Measurements from ENCODE around the gene NLRP8. TPM values are rescaled to one million over a fixed set of nuclear protein-coding genes. Genes with fewer than 3 reads are reported as not detected.

Gene NLRP8
- total RNA-seq = not detected in 2 replicates

DNA sequence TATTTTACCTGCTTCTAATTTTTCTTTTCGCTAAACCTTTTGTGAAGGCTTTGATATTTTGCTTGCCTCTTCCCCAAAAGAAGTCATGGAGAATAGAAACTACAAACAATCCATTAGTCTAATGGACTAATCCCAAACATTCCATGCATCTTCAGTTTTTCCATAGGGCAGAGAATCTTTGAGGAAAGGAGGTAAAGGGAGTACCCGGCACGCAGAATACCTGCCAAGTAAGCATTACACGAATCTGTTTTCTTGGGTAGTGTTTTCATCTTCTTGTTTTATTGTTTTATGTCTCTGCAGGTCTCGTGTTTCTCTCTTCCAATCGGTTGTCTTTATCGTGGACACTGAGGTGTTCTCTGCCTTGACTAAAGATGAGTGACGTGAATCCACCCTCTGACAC, at the start of gene NLRP8:
TSS of gene NLRP8 (plus strand) at position 301 of the 400 bp plus-strand sequence.

DNA sequence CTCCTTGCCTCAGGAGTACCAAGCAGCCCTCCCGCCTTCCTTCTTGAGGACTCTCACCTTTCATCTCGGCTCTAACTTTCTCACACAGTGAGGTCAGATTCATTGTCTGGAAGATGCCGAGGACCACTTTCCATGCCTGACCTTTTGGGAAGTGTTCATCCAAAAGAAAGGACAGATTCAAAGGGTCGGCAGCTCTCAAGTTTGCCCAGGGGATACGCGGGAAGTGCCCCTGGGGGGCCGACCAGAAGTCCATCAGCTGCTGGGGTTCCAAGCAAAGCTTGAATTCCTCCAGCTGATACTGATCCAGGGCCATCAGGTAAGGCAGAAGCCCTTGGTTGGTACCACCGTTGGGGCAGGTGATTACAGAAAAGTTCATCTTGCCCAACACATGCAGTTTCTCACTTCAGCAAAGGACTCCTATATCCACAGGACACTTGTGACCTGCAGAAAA, 15.7 kb upstream of the NLRP8 start, which contains the start of gene NLRP13:
TSS of gene NLRP13 (minus strand) at position 401 of the 451 bp plus-strand sequence. CDS start at position 376, 25 bp downstream.

DNA sequence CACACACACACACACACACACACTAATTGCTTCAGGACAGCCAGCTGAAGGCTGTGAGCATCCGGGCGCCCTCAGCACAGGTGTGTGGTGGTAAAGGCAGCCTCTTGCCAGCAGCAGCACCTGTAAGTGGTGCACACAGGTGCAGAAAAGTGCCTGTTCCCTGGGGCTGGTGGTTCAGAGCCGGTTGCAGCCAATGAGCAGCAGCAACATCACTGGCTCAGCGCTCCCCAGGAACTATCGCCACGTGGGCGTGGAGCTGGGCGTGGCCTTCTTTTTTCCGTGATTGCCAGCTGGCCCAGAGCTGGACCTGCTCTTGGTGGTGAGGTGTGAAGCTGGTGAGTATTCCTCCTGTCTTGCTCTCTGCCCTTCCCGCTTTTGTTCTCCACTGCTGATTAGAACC, 38.9 kb downstream of the NLRP8 start, which contains the start of gene NLRP5:
TSS of gene NLRP5 (plus strand) at position 289 of the 400 bp plus-strand sequence.

Other genes with a start within 250 kb of the NLRP8 start
- not detected in 2 replicates for gene NLRP9, start 209.4 kb upstream of the NLRP8 start, total RNA-seq
- gene RFPL4A, start 188.7 kb upstream of the NLRP8 start, total RNA-seq = under 0.01 TPM in 1 of 2 replicates, not detected in the other
- not detected in 2 replicates for gene RFPL4AL1, start 178.7 kb upstream of the NLRP8 start, total RNA-seq
- not detected in 2 replicates for gene NLRP11, start 115.8 kb upstream of the NLRP8 start, total RNA-seq
- gene NLRP4, start 111.3 kb upstream of the NLRP8 start, total RNA-seq = not detected in 2 replicates
- gene NLRP13, start 15.5 kb upstream of the NLRP8 start, total RNA-seq = not detected in 2 replicates
- not detected in 2 replicates for gene NLRP5, start 38.9 kb downstream of the NLRP8 start, total RNA-seq
- gene ZNF787, start 173.5 kb downstream of the NLRP8 start, total RNA-seq = 20.4 and 25.0 TPM in 2 replicates
- gene ZNF444, start 193.5 kb downstream of the NLRP8 start, total RNA-seq = 13.1 and 16.9 TPM in 2 replicates
- not detected in 2 replicates for gene GALP, start 228.2 kb downstream of the NLRP8 start, total RNA-seq
- not detected in 2 replicates for gene ZSCAN5B, start 250.0 kb downstream of the NLRP8 start, total RNA-seq